H9 (cell line): ENCODE measurements around the gene UBE2D2. TPM values are rescaled to one million over a fixed set of nuclear protein-coding genes. Genes with fewer than 3 reads are reported as not detected.
A peak's percentile ranks its signal among the peaks of the same experiment; 100 is the strongest.

Experiments used
- DNase-seq: peaks from one replicate; pipeline ENCODE4 v3.0.0-alpha.2; 2017
- H2AFZ ChIP-seq: one replicate; pipeline ENCODE4 v1.6.1; 2013; ENCODE audit warnings: mild to moderate bottlenecking, low read length, control low read depth, moderate library complexity
- H2AK5ac ChIP-seq: 2 replicates; pipeline ENCODE4 v1.6.1; 2013; ENCODE audit warnings: low read length, control low read depth, mixed read lengths; ENCODE audit not compliant: insufficient read length
- H2BK120ac ChIP-seq: one replicate; pipeline ENCODE4 v1.6.1; 2013; ENCODE audit warnings: low read depth, mild to moderate bottlenecking, low read length, control low read depth, inconsistent platforms; ENCODE audit not compliant: poor library complexity, severe bottlenecking
- H2BK12ac ChIP-seq: 2 replicates; pipeline ENCODE4 v1.6.1; 2013; ENCODE audit warnings: low read length, control low read depth, mixed read lengths, low read depth; ENCODE audit not compliant: insufficient read length
- H2BK15ac ChIP-seq: 2 replicates; pipeline ENCODE4 v1.6.1; 2013; ENCODE audit warnings: low read depth, low read length, control low read depth
- H2BK20ac ChIP-seq: one replicate; pipeline ENCODE4 v1.6.1; 2013; ENCODE audit warnings: low read depth, mild to moderate bottlenecking, low read length, control low read depth, inconsistent platforms; ENCODE audit not compliant: poor library complexity, severe bottlenecking
- H2BK5ac ChIP-seq: 2 replicates; pipeline ENCODE4 v1.6.1; 2013; ENCODE audit warnings: low read length, control low read depth, mixed read lengths; ENCODE audit not compliant: insufficient read length
- H3K14ac ChIP-seq: 2 replicates; pipeline ENCODE4 v1.6.1; 2013; ENCODE audit warnings: low read length, control low read depth; ENCODE audit not compliant: insufficient read depth
- H3K18ac ChIP-seq: 2 replicates; pipeline ENCODE4 v1.6.1; 2013; ENCODE audit warnings: low read depth, mild to moderate bottlenecking, mixed read lengths, low read length, control low read depth; ENCODE audit not compliant: insufficient read length
- H3K23ac ChIP-seq: 2 replicates; pipeline ENCODE4 v1.6.1; 2013; ENCODE audit warnings: low read length, control low read depth, mixed read lengths, low read depth; ENCODE audit not compliant: insufficient read length
- H3K23me2 ChIP-seq: 2 replicates; pipeline ENCODE4 v1.6.1; 2013; ENCODE audit warnings: low read depth, mild to moderate bottlenecking, mixed read lengths, low read length, control low read depth; ENCODE audit not compliant: insufficient read length, poor library complexity, severe bottlenecking
- H3K27ac ChIP-seq: 2 replicates; pipeline ENCODE4 v1.5.1; 2013; ENCODE audit warnings: low read length, control low read depth, mixed read lengths, low read depth; ENCODE audit not compliant: insufficient read length
- H3K27me3 ChIP-seq: 2 replicates; pipeline ENCODE4 v1.6.1; 2013; ENCODE audit warnings: low read length, control low read depth, inconsistent platforms; ENCODE audit not compliant: insufficient read depth
- H3K4ac ChIP-seq: 2 replicates; pipeline ENCODE4 v1.6.1; 2013; ENCODE audit warnings: low read depth, mild to moderate bottlenecking, control low read depth, inconsistent platforms, low read length, moderate library complexity
- H3K4me1 ChIP-seq: 2 replicates; pipeline ENCODE4 v1.6.1; 2013; ENCODE audit warnings: low read length, control low read depth, inconsistent platforms; ENCODE audit not compliant: insufficient read depth
- H3K4me2 ChIP-seq: 2 replicates; pipeline ENCODE4 v1.6.1; 2013; ENCODE audit warnings: low read length, control low read depth, mixed read lengths; ENCODE audit not compliant: insufficient read length, insufficient read depth
- H3K56ac ChIP-seq: 2 replicates; pipeline ENCODE4 v1.6.1; 2013; ENCODE audit warnings: low read depth, mild to moderate bottlenecking, mixed read lengths, low read length, control low read depth; ENCODE audit not compliant: insufficient read length
- H3K79me1 ChIP-seq: 2 replicates; pipeline ENCODE4 v1.6.1; 2013; ENCODE audit warnings: low read depth, mild to moderate bottlenecking, moderate library complexity, low read length, control low read depth, inconsistent platforms; ENCODE audit not compliant: insufficient read depth, poor library complexity, severe bottlenecking
- H3K79me2 ChIP-seq: 2 replicates; pipeline ENCODE4 v1.6.1; 2013; ENCODE audit warnings: low read length, control low read depth, inconsistent platforms; ENCODE audit not compliant: insufficient read depth
- H3K9ac ChIP-seq: 2 replicates; pipeline ENCODE4 v1.6.1; 2013; ENCODE audit warnings: low read length, control low read depth, mixed read lengths; ENCODE audit not compliant: insufficient read length; ENCODE audit errors: extremely low read depth
- H3K9me3 ChIP-seq: one replicate; pipeline ENCODE4 v1.6.1; 2013; ENCODE audit warnings: low read depth, low read length, inconsistent platforms; ENCODE audit not compliant: control insufficient read depth
- H3T11ph ChIP-seq: one replicate; pipeline ENCODE4 v1.6.1; 2013; ENCODE audit warnings: mild to moderate bottlenecking, low read length, control low read depth, inconsistent platforms
- H4K20me1 ChIP-seq: one replicate; pipeline ENCODE4 v1.6.1; 2013; ENCODE audit not compliant: control insufficient read depth, insufficient read length, insufficient read depth
- H4K5ac ChIP-seq: 2 replicates; pipeline ENCODE4 v1.6.1; 2013; ENCODE audit warnings: low read depth, mild to moderate bottlenecking, mixed read lengths, low read length, control low read depth; ENCODE audit not compliant: insufficient read length
- H4K8ac ChIP-seq: replicated peaks from 2 replicates; pipeline ENCODE4 v1.6.1; 2013; ENCODE audit warnings: low read length, control low read depth, mixed read lengths, low read depth; ENCODE audit not compliant: insufficient read length
- H4K91ac ChIP-seq: 2 replicates; pipeline ENCODE4 v1.6.1; 2013; ENCODE audit warnings: low read depth, mild to moderate bottlenecking, moderate library complexity, mixed read lengths, low read length, control low read depth; ENCODE audit not compliant: insufficient read length
- H3K27ac Mint-ChIP-seq, 3 experiments: 2 replicates in 2 of 3; 3 replicates in 1 of 3; pipeline ENCODE4 v1.8.0; 2020 to 2021; ENCODE audit warnings: mixed read lengths in 3 of 3, mild to moderate bottlenecking in 1 of 3, moderate library complexity in 1 of 3
- H3K27me3 Mint-ChIP-seq: 2 replicates; pipeline ENCODE4 v1.8.0; 2021; ENCODE audit warnings: low read depth, mild to moderate bottlenecking, moderate library complexity, mixed read lengths
- H3K36me3 Mint-ChIP-seq, 3 experiments: 2 replicates in 2 of 3; 3 replicates in 1 of 3; pipeline ENCODE4 v1.8.0; 2020 to 2021; ENCODE audit warnings: low read depth in 3 of 3, mixed read lengths in 3 of 3; ENCODE audit not compliant: insufficient read depth in 1 of 3
- H3K4me1 Mint-ChIP-seq, 2 experiments: 2 replicates each; pipeline ENCODE4 v1.8.0; 2020; ENCODE audit warnings: mixed read lengths in 2 of 2
- H3K4me3 Mint-ChIP-seq, 2 experiments: 2 replicates in 1 of 2; 3 replicates in 1 of 2; pipeline ENCODE4 v1.8.0; 2020 to 2021; ENCODE audit warnings: mild to moderate bottlenecking in 2 of 2, mixed read lengths in 2 of 2, moderate library complexity in 1 of 2
- H3K9me3 Mint-ChIP-seq, 2 experiments: 2 replicates in 1 of 2; 3 replicates in 1 of 2; pipeline ENCODE4 v1.8.0; 2020; ENCODE audit warnings: mild to moderate bottlenecking in 2 of 2, mixed read lengths in 2 of 2, moderate library complexity in 1 of 2
- WGBS: extraction: QIAGEN DNeasy Blood & Tissue Kit; methylation state at CpG from one replicate; pipeline ENCODE4 v1.1.7; 2013; ENCODE audit warnings: missing lambda C conversion rate, low lambda C conversion rate, mixed read lengths; ENCODE audit not compliant: insufficient read length; ENCODE audit errors: extremely low coverage; 5-methylcytosine and 5-hydroxymethylcytosine counted together
- total RNA-seq: library from RNA; stranded (reverse); gene quantifications from 2 replicates; pipeline ENCODE4 v1.2.1, GENCODE V29; 2021
- TF ChIP-seq, protein P1 (sequence below): fragments of 200-600 bp; sonication (generic); conservative IDR thresholded peaks from 3 replicates; pipeline ENCODE4 v1.8.0; 2021; ENCODE audit warnings: antibody characterized with exemption, mild to moderate bottlenecking

Gene UBE2D2
- total RNA-seq, 1 experiment from 2014 or later, result 236 TPM

DNA sequence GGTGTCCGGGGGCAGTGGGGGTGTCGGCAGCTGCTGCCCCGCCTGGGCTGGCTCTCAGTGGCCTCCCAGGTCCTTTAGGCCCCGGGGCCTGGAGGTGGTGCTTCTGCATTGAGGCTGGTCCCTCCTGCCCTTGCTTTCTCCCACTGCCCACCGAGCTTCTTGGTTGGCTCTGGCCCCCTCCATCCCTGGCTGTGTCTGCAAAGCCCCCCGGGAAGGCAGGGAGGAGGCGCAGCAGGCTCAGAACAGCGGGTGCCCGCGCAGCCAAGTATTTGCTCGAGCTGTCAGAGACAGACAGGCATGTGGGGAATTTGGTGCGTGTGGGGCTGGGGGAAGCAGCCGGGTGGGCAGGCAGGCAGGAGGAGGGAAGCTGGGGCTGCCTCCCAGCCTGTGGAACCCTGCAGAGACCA, 98.6 kb downstream of the UBE2D2 start:
- Histone ChIP-seq H3K14ac (no peak overlapping the region), H2BK15ac (no peak overlapping the region), H3K9ac (no peak overlapping the region), H3K4me1 (peaks cover 29% of the 10 kb centered on the region), H3K23ac (no peak overlapping the region), H2AK5ac (no peak overlapping the region), H2BK20ac (no peak overlapping the region), H3K27ac (no peak overlapping the region), H3K18ac (no peak overlapping the region), H3K9me3 (no peaks in the 10 kb centered on the region), H4K8ac (no peak overlapping the region), H3K56ac (no peak overlapping the region), H3K27me3 (no peaks in the 10 kb centered on the region), H3K79me1 (peaks cover 16% of the 10 kb centered on the region), H2BK5ac (no peak overlapping the region), H3K4ac (no peak overlapping the region), H3K4me2 (no peak overlapping the region), H2BK12ac (no peak overlapping the region), H4K20me1 (peaks cover 6% of the 10 kb centered on the region), H2BK120ac (no peak overlapping the region), H2AFZ (no peak overlapping the region), H3K23me2 (peaks cover 4% of the 10 kb centered on the region), H4K5ac (no peak overlapping the region), H4K91ac (no peak overlapping the region), H3K79me2 (peaks cover 65% of the 10 kb centered on the region; the same call in 1 of the 2 replicates), H3T11ph (no peak overlapping the region)
- H3K4me1 Mint-ChIP-seq, result peaks cover 60 to 72% of the 10 kb centered on the region in 2 experiments
- H3K36me3 Mint-ChIP-seq, result peaks cover 0 to 19% (median 0%) of the 10 kb centered on the region in 3 experiments; a peak in 3 of 7 replicates
- DNase-seq, result no peak
- H3K27ac Mint-ChIP-seq, result peak overlapping the region in 1 of 3 experiments; percentile 47; a peak in 1 of 7 replicates
- WGBS, result no CpG with 5 or more reads among the region's 13 CpGs
- H3K27me3 Mint-ChIP-seq, result no peaks in the 10 kb centered on the region
- TF ChIP-seq, protein P1, sequence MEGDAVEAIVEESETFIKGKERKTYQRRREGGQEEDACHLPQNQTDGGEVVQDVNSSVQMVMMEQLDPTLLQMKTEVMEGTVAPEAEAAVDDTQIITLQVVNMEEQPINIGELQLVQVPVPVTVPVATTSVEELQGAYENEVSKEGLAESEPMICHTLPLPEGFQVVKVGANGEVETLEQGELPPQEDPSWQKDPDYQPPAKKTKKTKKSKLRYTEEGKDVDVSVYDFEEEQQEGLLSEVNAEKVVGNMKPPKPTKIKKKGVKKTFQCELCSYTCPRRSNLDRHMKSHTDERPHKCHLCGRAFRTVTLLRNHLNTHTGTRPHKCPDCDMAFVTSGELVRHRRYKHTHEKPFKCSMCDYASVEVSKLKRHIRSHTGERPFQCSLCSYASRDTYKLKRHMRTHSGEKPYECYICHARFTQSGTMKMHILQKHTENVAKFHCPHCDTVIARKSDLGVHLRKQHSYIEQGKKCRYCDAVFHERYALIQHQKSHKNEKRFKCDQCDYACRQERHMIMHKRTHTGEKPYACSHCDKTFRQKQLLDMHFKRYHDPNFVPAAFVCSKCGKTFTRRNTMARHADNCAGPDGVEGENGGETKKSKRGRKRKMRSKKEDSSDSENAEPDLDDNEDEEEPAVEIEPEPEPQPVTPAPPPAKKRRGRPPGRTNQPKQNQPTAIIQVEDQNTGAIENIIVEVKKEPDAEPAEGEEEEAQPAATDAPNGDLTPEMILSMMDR, result no peak
- peak overlapping the region in 1 of 2 experiments; percentile 23; a peak in 1 of 5 replicates for H3K4me3 Mint-ChIP-seq
- no peaks in the 10 kb centered on the region for H3K9me3 Mint-ChIP-seq
